ENCODE measurements around the gene IFIT5. TPM values are rescaled to one million over a fixed set of nuclear protein-coding genes. Genes with fewer than 3 reads are reported as not detected.

IFIT5 gene
- total RNA-seq, 1 donor from 2014 or later, result 42.9 TPM

- TF ChIP-seq EZH2 (IDR thresholded peaks at IDR 0.05; ENCODE audit: insufficient read depth, low read length), result no peak
- TF ChIP-seq CTCF (IDR thresholded peaks at IDR 0.05; ENCODE audit: insufficient read depth, low read depth, low read length), result no peak
- Mint-ChIP-seq H3K27me3 (ENCODE audit: low read depth, unreplicated experiment) (peaks cover 6% of the 10 kb centered on the region), H3K4me1 (ENCODE audit: low read depth, unreplicated experiment) (no peaks in the 10 kb centered on the region), H3K36me3 (ENCODE audit: low read depth, unreplicated experiment) (peaks cover 3% of the 10 kb centered on the region), H3K4me3 (ENCODE audit: unreplicated experiment) (no peak overlapping the region), H3K27ac (ENCODE audit: unreplicated experiment) (no peak overlapping the region), H3K9me3 (ENCODE audit: unreplicated experiment) (peaks cover 14% of the 10 kb centered on the region)
- H3K4me2 ChIP-seq (ENCODE audit: low read length), result no peak overlapping the region
- no peak overlapping the region for H2AFZ ChIP-seq (ENCODE audit: low read depth, low read length)
- no peaks in the 10 kb centered on the region for H4K20me1 ChIP-seq (ENCODE audit: insufficient read depth, low read length)
- no peaks in the 10 kb centered on the region for H3K79me2 ChIP-seq (ENCODE audit: insufficient read depth, low read length)
- no peaks in the 10 kb centered on the region for H3K4me1 ChIP-seq (ENCODE audit: insufficient read depth, low read length)
- H3K9ac ChIP-seq (ENCODE audit: low read length), result no peak overlapping the region
- DNase-seq (ENCODE audit: low read depth) (no peak), FAIRE-seq (no peak)
- no peak overlapping the region for H3K27ac ChIP-seq (ENCODE audit: low read depth, low read length)
- no peaks in the 10 kb centered on the region for H3K36me3 ChIP-seq (ENCODE audit: insufficient read depth, low read length)
- no peaks in the 10 kb centered on the region for H3K27me3 ChIP-seq (ENCODE audit: insufficient read depth, low read length)
- no peak overlapping the region for H3K4me3 ChIP-seq (ENCODE audit: insufficient read depth, low read depth, low read length)
- H3K9me3 ChIP-seq (ENCODE audit: insufficient read depth, low read depth, low read length), result no peaks in the 10 kb centered on the region
Measured at GRCh38 chr10:89450901-89451300, 36.5 kb downstream of the IFIT5 start.

GRCh38 chr10:89452193-89452592 lies 37.8 kb downstream of the IFIT5 start:
- H3K4me3 Mint-ChIP-seq (ENCODE audit: unreplicated experiment), result no peak overlapping the region
- Histone ChIP-seq H3K36me3 (ENCODE audit: insufficient read depth, low read length) (no peaks in the 10 kb centered on the region), H3K9me3 (ENCODE audit: insufficient read depth, low read depth, low read length) (no peaks in the 10 kb centered on the region), H3K27me3 (ENCODE audit: insufficient read depth, low read length) (no peaks in the 10 kb centered on the region), H2AFZ (ENCODE audit: low read depth, low read length) (no peak overlapping the region), H3K79me2 (ENCODE audit: insufficient read depth, low read length) (no peaks in the 10 kb centered on the region), H3K27ac (ENCODE audit: low read depth, low read length) (no peak overlapping the region), H3K4me2 (ENCODE audit: low read length) (no peak overlapping the region), H3K9ac (ENCODE audit: low read length) (no peak overlapping the region), H3K4me3 (ENCODE audit: insufficient read depth, low read depth, low read length) (no peak overlapping the region), H3K4me1 (ENCODE audit: insufficient read depth, low read length) (no peaks in the 10 kb centered on the region), H4K20me1 (ENCODE audit: insufficient read depth, low read length) (no peaks in the 10 kb centered on the region)
- H3K36me3 Mint-ChIP-seq (ENCODE audit: low read depth, unreplicated experiment), result peaks cover 2% of the 10 kb centered on the region
- no peak for FAIRE-seq
- H3K27ac Mint-ChIP-seq (ENCODE audit: unreplicated experiment), result no peak overlapping the region
- H3K27me3 Mint-ChIP-seq (ENCODE audit: low read depth, unreplicated experiment), result peaks cover 4% of the 10 kb centered on the region
- no peaks in the 10 kb centered on the region for H3K4me1 Mint-ChIP-seq (ENCODE audit: low read depth, unreplicated experiment)
- no peak for DNase-seq (ENCODE audit: low read depth)
- peaks cover 4% of the 10 kb centered on the region for H3K9me3 Mint-ChIP-seq (ENCODE audit: unreplicated experiment)
- no peak for TF ChIP-seq CTCF (IDR thresholded peaks at IDR 0.05; ENCODE audit: insufficient read depth, low read depth, low read length)
- no peak for TF ChIP-seq EZH2 (IDR thresholded peaks at IDR 0.05; ENCODE audit: insufficient read depth, low read length)

GRCh38 chr10:89454561-89455347 lies 40.4 kb downstream of the IFIT5 start:
- peaks cover 2% of the 10 kb centered on the region for H3K9me3 Mint-ChIP-seq (ENCODE audit: unreplicated experiment)
- H3K4me1 Mint-ChIP-seq (ENCODE audit: low read depth, unreplicated experiment), result peaks cover 13% of the 10 kb centered on the region
- no peak overlapping the region for H2AFZ ChIP-seq (ENCODE audit: low read depth, low read length)
- H3K36me3 ChIP-seq (ENCODE audit: insufficient read depth, low read length), result no peaks in the 10 kb centered on the region
- no peaks in the 10 kb centered on the region for H4K20me1 ChIP-seq (ENCODE audit: insufficient read depth, low read length)
- no peaks in the 10 kb centered on the region for H3K9me3 ChIP-seq (ENCODE audit: insufficient read depth, low read depth, low read length)
- peaks cover 9% of the 10 kb centered on the region for H3K4me1 ChIP-seq (ENCODE audit: insufficient read depth, low read length)
- DNase-seq (ENCODE audit: low read depth) (no peak), FAIRE-seq (no peak)
- no peak overlapping the region for H3K9ac ChIP-seq (ENCODE audit: low read length)
- H3K79me2 ChIP-seq (ENCODE audit: insufficient read depth, low read length), result no peaks in the 10 kb centered on the region
- no peak overlapping the region for H3K4me3 ChIP-seq (ENCODE audit: insufficient read depth, low read depth, low read length)
- no peak for TF ChIP-seq EZH2 (IDR thresholded peaks at IDR 0.05; ENCODE audit: insufficient read depth, low read length)
- no peak for TF ChIP-seq CTCF (IDR thresholded peaks at IDR 0.05; ENCODE audit: insufficient read depth, low read depth, low read length)
- H3K36me3 Mint-ChIP-seq (ENCODE audit: low read depth, unreplicated experiment), result no peaks in the 10 kb centered on the region
- H3K27ac ChIP-seq (ENCODE audit: low read depth, low read length), result no peak overlapping the region
- H3K27me3 Mint-ChIP-seq (ENCODE audit: low read depth, unreplicated experiment), result no peaks in the 10 kb centered on the region
- no peak overlapping the region for H3K4me3 Mint-ChIP-seq (ENCODE audit: unreplicated experiment)
- no peaks in the 10 kb centered on the region for H3K27me3 ChIP-seq (ENCODE audit: insufficient read depth, low read length)
- no peak overlapping the region for H3K4me2 ChIP-seq (ENCODE audit: low read length)
- H3K27ac Mint-ChIP-seq (ENCODE audit: unreplicated experiment), result no peak overlapping the region

Measured in astrocyte (in vitro differentiated cells and primary cell).